IMR-90 (cell line): Measurements from ENCODE around the gene KAT2B.

Source experiments
- BHLHE40 ChIP-seq: fragments of 150-350 bp; IDR thresholded peaks from 2 replicates; pipeline ENCODE4 v1.6.1; 2016; ENCODE audit warnings: mild to moderate bottlenecking, low read depth, low read length
- MAFK ChIP-seq: IDR thresholded peaks from 2 replicates; pipeline ENCODE4 v1.6.1; 2012; ENCODE audit warnings: low read depth, low read length, improper control_type of control experiment
- MAZ ChIP-seq: IDR thresholded peaks from 2 replicates; pipeline ENCODE4 v1.6.1; 2012; ENCODE audit warnings: low read depth, mild to moderate bottlenecking, low read length, improper control_type of control experiment, moderate library complexity, borderline replicate concordance
- POLR2A ChIP-seq: IDR thresholded peaks from 2 replicates; pipeline ENCODE4 v1.6.1; 2012; ENCODE audit warnings: mild to moderate bottlenecking, low read depth, low read length
- TF ChIP-seq, protein P1 (sequence below): conservative IDR thresholded peaks from 2 replicates; pipeline ENCODE4 v1.5.1; 2012; ENCODE audit warnings: mild to moderate bottlenecking, low read depth, low read length, improper control_type of control experiment

DNA sequence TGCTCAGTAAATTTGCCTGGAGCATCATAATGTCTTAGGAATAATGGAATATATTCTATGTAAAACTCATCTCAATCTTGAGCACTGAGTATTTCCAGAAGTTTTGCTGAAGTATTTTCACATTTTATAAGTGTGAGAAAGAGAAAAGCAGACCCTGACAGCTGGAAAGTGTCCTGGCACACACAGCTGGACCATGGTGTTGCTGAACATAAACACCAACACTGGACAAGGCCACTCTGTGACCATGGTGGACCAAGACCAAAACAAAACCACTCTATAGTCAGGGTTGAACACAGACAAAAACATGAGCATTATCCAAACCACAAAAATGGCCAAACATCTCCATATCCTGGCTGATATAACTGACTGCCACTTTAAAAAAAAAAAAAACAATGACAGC, 160.9 kb downstream of the KAT2B start:
- TF ChIP-seq, protein P1, sequence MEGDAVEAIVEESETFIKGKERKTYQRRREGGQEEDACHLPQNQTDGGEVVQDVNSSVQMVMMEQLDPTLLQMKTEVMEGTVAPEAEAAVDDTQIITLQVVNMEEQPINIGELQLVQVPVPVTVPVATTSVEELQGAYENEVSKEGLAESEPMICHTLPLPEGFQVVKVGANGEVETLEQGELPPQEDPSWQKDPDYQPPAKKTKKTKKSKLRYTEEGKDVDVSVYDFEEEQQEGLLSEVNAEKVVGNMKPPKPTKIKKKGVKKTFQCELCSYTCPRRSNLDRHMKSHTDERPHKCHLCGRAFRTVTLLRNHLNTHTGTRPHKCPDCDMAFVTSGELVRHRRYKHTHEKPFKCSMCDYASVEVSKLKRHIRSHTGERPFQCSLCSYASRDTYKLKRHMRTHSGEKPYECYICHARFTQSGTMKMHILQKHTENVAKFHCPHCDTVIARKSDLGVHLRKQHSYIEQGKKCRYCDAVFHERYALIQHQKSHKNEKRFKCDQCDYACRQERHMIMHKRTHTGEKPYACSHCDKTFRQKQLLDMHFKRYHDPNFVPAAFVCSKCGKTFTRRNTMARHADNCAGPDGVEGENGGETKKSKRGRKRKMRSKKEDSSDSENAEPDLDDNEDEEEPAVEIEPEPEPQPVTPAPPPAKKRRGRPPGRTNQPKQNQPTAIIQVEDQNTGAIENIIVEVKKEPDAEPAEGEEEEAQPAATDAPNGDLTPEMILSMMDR = no peak
- no peak for TF ChIP-seq POLR2A
- no peak for TF ChIP-seq BHLHE40
- no peak for TF ChIP-seq MAZ
- TF ChIP-seq MAFK = no peak
